ENCODE results near the gene ABCC4.

- TF ChIP-seq CTCF (IDR thresholded peaks at IDR 0.05) (no peak), POLR2AphosphoS5 (IDR thresholded peaks at IDR 0.05) (no peak)
These were observed 147.4 kb downstream of the ABCC4 start for GRCh38 chr13:95153647-95154412.
